NOMO-1 (cell line): ENCODE measurements around the gene FHL3.
"Not testable (repeated sequence)": the region's sequence is repeated elsewhere in the genome, so short reads cannot be mapped to it uniquely, and the experiment has no call there.

ENCODE experiments used
- DNase-seq, 2 experiments: peaks; one replicate each; lab custom pipeline; 2025; ENCODE audit not compliant: unreplicated experiment in 2 of 2; lab: John Stamatoyannopoulos, UW

The FHL3 gene

DNA sequence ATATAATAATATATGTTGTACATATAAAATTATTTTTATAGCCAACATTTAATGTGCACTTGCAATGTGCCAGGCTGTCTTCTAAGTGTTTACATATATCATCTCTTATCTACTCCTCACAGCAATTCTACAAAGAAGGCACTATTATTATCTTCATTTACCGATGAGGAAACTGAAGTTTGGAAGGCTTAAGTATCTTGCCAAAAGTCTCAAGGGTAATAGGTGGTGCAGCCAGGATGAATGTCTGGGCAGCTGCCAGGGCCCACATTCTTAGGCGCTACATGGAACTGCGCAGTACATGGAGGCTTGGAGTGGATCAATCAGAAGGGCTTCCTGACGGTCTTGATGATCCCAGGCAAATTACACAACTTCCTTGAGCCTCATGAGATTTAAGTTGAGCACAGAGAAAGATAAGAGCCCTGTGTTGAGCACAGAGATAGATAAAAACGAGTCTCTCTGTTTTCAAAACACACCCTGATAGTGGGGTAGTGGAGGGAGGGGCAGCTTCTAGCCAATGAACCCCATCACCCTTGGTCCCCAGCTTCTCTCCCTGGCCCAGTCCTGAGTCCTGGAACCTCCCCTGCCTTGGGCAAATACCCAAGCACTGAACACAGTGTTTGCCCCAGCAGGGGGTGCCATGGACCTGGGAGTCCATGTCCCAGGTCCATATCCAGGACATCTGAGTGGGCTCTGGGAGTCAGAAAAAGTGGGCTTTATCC is 32.1 kb upstream of the FHL3 start:
- DNase-seq = no peak

GRCh38 chr1:38034871-38035270 is 29.6 kb upstream of the FHL3 start:
- DNase-seq = no peak

GRCh38 chr1:38032992-38033391 is 27.7 kb upstream of the FHL3 start:
- not testable (repeated sequence) for DNase-seq

- DNase-seq = no peak
Observed at GRCh38 chr1:38031513-38031866, 26.2 kb upstream of the FHL3 start.

DNA sequence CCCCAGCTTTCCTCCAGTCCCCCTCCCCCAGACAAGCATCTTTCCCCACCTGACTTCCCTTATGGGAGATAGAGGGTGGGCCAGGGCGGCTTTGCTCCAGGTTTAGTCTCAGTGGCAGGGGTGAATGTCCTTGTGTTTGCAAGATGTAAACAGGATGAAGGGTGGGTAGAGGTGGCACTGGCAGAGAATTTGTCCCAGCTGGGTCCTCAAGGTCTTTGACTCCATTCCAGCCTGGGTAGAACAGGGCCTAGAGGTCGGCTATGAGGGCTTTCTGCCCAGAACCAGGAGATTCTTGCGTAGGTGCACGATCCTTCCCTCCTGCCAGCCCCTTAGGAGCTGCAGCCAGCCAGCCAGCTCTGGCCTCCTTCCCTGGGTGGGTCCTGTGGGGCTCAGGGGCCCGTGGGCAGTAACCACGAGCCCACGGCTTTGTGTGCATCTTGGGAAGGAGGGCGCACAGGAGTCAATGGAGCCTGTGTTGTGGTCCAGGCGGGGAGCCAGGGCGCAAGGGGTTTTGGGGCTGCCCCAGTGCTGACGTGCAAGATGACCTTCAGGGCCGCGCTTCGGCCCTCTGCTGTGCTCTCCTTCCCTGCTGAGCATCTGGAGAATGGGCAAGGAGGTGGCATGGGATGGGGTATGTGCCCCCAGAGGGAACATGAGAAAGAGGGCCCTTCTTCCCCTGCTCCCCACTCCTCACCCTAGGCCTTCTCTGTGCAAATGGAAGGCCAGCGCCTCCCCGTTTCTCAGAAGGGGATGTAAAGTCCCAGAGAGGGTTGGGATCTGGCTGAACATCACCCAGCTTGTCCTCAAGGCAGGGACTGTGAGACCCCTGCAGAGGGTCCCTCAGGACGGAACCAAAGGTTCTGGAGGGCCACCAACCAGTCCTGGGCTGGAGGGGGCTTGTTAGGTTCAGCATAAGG is 25.5 kb upstream of the FHL3 start:
- DNase-seq = no peak

- peak; percentile 41 to 67 for DNase-seq
Observed at GRCh38 chr1:38029685-38030511, 24.6 kb upstream of the FHL3 start.

- DNase-seq = no peak
Observed at GRCh38 chr1:38029081-38029681, 23.9 kb upstream of the FHL3 start.

DNA sequence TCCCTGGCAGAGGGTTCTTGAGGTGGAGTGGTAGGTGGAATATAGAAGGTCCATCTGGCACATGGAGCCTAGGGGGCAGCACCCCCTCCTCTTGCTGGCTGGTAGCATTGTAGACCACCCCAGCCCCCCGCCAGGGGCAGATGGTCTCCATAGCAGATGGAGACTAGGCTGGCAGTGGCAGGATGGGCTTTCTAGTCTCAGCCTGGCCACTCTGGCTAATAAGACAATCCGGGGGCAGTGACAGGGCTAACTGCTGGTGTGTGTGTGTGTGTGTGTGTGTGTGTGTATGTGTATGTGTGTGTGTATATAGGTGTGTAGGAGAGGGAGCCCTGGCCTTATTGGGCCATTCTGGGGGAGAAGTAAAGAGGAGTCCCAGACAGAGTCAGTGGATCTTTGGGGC is 23.4 kb upstream of the FHL3 start:
- no peak for DNase-seq

DNA sequence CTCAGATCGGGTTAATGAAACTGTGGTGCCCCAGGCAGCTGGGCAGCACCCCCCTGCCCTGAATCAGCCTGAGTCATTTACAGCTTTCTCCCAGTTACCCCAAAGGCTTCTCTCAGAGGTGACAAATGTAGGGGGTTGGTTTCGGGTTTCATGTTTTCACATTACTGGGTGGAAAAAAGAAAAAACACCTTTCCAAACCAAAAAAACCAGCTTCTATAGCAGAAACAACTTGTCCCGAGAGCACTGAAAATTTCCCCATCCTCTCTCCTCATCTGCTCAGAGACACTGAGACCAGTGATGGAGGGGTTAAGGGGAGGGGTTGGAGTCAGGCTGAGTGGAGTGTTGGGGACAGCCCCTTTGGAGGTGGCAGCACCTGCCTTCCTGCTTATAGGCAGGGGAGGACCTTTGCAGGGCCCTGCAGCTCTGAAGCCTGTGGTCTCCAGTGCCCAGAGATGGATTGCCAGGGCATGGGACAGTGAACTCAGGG is 22.8 kb upstream of the FHL3 start:
- DNase-seq = no peak

- DNase-seq = no peak
Observed at GRCh38 chr1:38027201-38028104, 22.1 kb upstream of the FHL3 start.

- DNase-seq = peak in 1 of 2 experiments; percentile 37
Observed at GRCh38 chr1:38026592-38027200, 21.4 kb upstream of the FHL3 start.

GRCh38 chr1:38025664-38026063 is 20.4 kb upstream of the FHL3 start:
- no peak for DNase-seq

DNA sequence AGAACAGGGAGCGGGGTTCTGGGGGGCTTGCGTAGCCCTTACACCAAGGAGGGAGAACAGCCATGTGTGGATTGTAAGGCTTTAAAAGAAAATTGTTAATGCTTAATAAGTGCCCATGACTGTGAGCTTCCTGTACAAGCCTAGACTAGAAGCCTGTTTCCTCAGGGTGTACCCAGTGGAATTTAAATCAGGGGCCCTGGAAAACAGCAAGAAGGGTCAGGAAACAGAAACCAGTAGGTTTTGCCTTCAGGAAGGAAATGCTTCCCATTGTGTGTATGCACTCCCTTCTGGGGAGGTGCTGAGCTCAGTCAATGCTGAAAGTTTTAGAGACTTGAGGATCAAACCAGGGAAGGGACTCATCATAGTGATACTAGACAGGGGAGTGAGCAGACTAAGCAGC is 19.9 kb upstream of the FHL3 start:
- no peak for DNase-seq

DNA sequence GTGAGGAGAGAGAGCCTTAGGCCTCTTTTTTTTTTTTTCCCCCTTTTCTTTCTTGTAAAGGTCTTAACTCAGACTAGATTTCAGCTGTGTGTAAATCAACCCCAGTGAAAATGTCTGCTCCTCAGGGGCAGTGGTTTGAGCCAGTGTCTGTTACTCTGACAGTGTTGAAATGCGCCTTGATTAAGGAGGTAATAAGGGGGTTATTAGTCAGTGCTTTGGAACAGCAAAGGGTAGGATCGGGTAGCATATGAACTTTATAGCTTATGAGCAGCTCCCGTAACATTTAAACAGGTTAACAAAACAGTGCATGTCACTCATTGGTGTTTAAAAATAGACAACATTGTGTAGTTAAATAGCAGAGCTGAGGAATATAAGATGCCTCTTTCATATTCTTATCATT is 17.5 kb upstream of the FHL3 start:
- DNase-seq = no peak

GRCh38 chr1:38021969-38022368 is 16.7 kb upstream of the FHL3 start:
- no peak for DNase-seq

DNA sequence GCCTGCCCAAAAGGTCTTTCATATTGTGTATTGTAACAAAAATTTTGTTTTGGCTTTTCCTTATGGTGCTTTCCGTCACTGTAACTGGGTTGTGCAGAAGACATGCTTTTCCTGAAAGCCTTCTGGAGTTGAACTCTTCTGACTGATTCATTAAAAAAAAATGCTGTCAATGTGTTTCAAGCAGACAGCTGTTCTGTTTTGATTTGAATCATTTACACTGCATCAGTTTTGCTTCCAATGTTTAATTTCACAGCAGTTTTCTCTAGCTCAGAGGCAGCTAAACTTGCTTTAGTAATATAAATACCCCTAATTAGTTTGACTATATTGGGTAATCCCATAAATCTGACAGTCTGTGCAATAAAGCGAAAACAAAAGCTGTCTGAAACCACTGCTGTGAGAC is 15.1 kb upstream of the FHL3 start:
- DNase-seq = no peak

DNA sequence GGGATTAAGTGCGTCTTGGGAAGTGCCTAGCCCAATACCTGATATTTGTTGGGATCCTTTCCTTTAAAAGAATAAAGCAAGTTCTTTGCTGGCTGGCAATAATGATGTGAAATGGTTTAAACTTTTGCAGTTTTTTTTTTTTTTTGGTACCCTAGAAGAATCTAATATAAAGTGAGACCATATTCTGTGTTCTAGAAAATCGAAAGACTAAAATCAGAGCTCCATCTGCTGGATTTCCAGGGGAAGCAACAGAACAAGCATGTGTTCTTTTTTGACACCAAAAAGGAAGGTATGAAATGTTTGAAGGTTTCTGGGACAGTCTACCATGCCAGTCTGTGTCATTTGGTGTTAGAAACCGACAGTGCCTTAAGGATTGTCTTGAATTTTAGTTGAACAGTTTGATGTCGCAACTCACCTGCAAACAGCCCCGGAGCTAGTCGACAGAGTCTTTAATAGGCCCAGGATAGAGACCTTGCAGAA is 13.6 kb upstream of the FHL3 start:
- peak in 1 of 2 experiments; percentile 52 for DNase-seq

- DNase-seq = no peak
Observed at GRCh38 chr1:38015978-38016725, 10.8 kb upstream of the FHL3 start.
